Vagina (tissue), 2 donors: ENCODE data around the gene PLAU. TPM values are rescaled to one million over a fixed set of nuclear protein-coding genes. Genes with fewer than 3 reads are reported as not detected.
"Not testable (repeated sequence)": the region's sequence is repeated elsewhere in the genome, so short reads cannot be mapped to it uniquely, and the experiment has no call there.

ENCODE experiments used
- DNase-seq, 2 donors: peaks; one replicate each; pipeline ENCODE4 v3.0.0-alpha.2; 2017; ENCODE audit errors: extremely low spot score in 2 of 2
- H3K27ac ChIP-seq: fragments of 200-600 bp; sonication (generic); one replicate; pipeline ENCODE4 v1.5.1; 2019
- H3K27me3 ChIP-seq: fragments of 200-600 bp; sonication (generic); one replicate; pipeline ENCODE4 v1.5.1; 2019
- H3K36me3 ChIP-seq, 2 donors: fragments of 200-600 bp; sonication (generic); one replicate each; pipeline ENCODE4 v1.5.1; 2017 to 2019
- H3K4me1 ChIP-seq: fragments of 200-600 bp; sonication (generic); one replicate; pipeline ENCODE4 v1.5.1; 2019
- H3K4me3 ChIP-seq, 2 donors: fragments of 200-600 bp; sonication (generic); 1 replicate in 1 of 2; 2 replicates in 1 of 2; pipeline ENCODE4 v1.5.1; 2016 to 2019
- H3K9me3 ChIP-seq: fragments of 200-600 bp; sonication (generic); one replicate; pipeline ENCODE4 v1.5.1; 2019
- CTCF ChIP-seq, 3 experiments: fragments of 450-650 bp in 2 of 3; fragments of 200-600 bp in 1 of 3; sonication (generic) in 1 of 3; IDR thresholded peaks; one replicate each; pipeline ENCODE4 v1.5.1; 2017 to 2019; ENCODE audit warnings: antibody characterized with exemption in 3 of 3, mild to moderate bottlenecking in 2 of 3, moderate library complexity in 2 of 3
- POLR2A ChIP-seq, 2 donors: fragments of 450-650 bp; IDR thresholded peaks; one replicate each; pipeline ENCODE4 v1.6.1; 2017; ENCODE audit warnings: antibody characterized with exemption in 2 of 2, mild to moderate bottlenecking in 2 of 2, moderate library complexity in 2 of 2
- POLR2AphosphoS5 ChIP-seq, 2 donors: sonication (generic); formaldehyde crosslinking; IDR thresholded peaks; one replicate each; pipeline ENCODE4 v1.9.0; 2017; ENCODE audit warnings: antibody characterized with exemption in 2 of 2, mild to moderate bottlenecking in 2 of 2, low read depth in 1 of 2; ENCODE audit not compliant: insufficient read depth in 1 of 2
- intact Hi-C: fragments of 100-400 bp; cut with DNase I; formaldehyde crosslinking; loops from one replicate; pipeline ENCODE4 v1.15.1; 2023
- total RNA-seq: library from RNA; depleted of rRNA; stranded (reverse); fragments of >200 nt; gene quantifications from one replicate; pipeline ENCODE4 v1.2.3, GENCODE V29; 2016

PLAU gene
- total RNA-seq, 1 donor from 2014 or later = 18.2 TPM

GRCh38 chr10:73964743-73965142 is 53.8 kb downstream of the PLAU start:
- TF ChIP-seq POLR2AphosphoS5 (IDR thresholded peaks at IDR 0.05; ENCODE audit: insufficient read depth in 1 of 2, low read depth in 1 of 2) (no peak), POLR2A (IDR thresholded peaks at IDR 0.05) (no peak), CTCF (IDR thresholded peaks at IDR 0.05) (no peak)
- intact Hi-C loops = no loop called here

GRCh38 chr10:73965267-73965889 is 54.4 kb downstream of the PLAU start:
- H3K9me3 ChIP-seq, H3K27me3 ChIP-seq, H3K36me3 ChIP-seq, H3K4me3 ChIP-seq, intact Hi-C loops: not testable (repeated sequence)
- peak in 1 of 2 donors; percentile 77 for DNase-seq
- Histone ChIP-seq H3K27ac (peak overlapping the region; percentile 93), H3K4me1 (peaks cover 27% of the 10 kb centered on the region)

More at GRCh38 chr10:73964743-73965142, 53.8 kb downstream of the PLAU start:
- Histone ChIP-seq H3K9me3 (no peaks in the 10 kb centered on the region), H3K27me3 (no peaks in the 10 kb centered on the region), H3K4me1 (peaks cover 27% of the 10 kb centered on the region), H3K36me3 (no peaks in the 10 kb centered on the region), H3K27ac (no peak overlapping the region), H3K4me3 (no peak overlapping the region)
- peak in 1 of 2 donors; percentile 29 for DNase-seq

GRCh38 chr10:73965890-73966768 is 55.2 kb downstream of the PLAU start:
- Histone ChIP-seq H3K36me3 (no peaks in the 10 kb centered on the region), H3K4me3 (no peak overlapping the region), H3K4me1 (peaks cover 27% of the 10 kb centered on the region), H3K9me3 (no peaks in the 10 kb centered on the region), H3K27ac (peak overlapping the region; percentile 93), H3K27me3 (no peaks in the 10 kb centered on the region)
- TF ChIP-seq CTCF (IDR thresholded peaks at IDR 0.05) (no peak), POLR2AphosphoS5 (IDR thresholded peaks at IDR 0.05; ENCODE audit: insufficient read depth in 1 of 2, low read depth in 1 of 2) (peak; percentile 67 to 99), POLR2A (IDR thresholded peaks at IDR 0.05) (no peak)
- intact Hi-C loops = no loop called here
- DNase-seq = peak in 1 of 2 donors; percentile 93

GRCh38 chr10:73967022-73967429 is 56.1 kb downstream of the PLAU start:
- H3K27ac ChIP-seq = peak overlapping the region; percentile 93
- H3K36me3 ChIP-seq = no peaks in the 10 kb centered on the region
- H3K4me1 ChIP-seq = peaks cover 27% of the 10 kb centered on the region
- peak in 1 of 2 donors; percentile 64 for DNase-seq
- no peak overlapping the region for H3K4me3 ChIP-seq
- intact Hi-C loops = no loop called here
- H3K27me3 ChIP-seq = no peaks in the 10 kb centered on the region
- TF ChIP-seq POLR2A (IDR thresholded peaks at IDR 0.05) = no peak
- TF ChIP-seq CTCF (IDR thresholded peaks at IDR 0.05) = no peak
- TF ChIP-seq POLR2AphosphoS5 (IDR thresholded peaks at IDR 0.05; ENCODE audit: insufficient read depth in 1 of 2, low read depth in 1 of 2) = no peak
- no peaks in the 10 kb centered on the region for H3K9me3 ChIP-seq

Other genes starting within 250 kb of the PLAU start
- 5.4 TPM for gene AGAP5, start 213.0 kb upstream of the PLAU start, total RNA-seq
- 47.9 TPM for gene SEC24C, start 166.8 kb upstream of the PLAU start, total RNA-seq
- 19.6 TPM for gene CHCHD1, start 129.1 kb upstream of the PLAU start, total RNA-seq
- gene ZSWIM8, start 125.5 kb upstream of the PLAU start, total RNA-seq = 123 TPM
- 52.8 TPM for gene NDST2, start 99.5 kb upstream of the PLAU start, total RNA-seq
- 48.9 TPM for gene CAMK2G, start 36.6 kb upstream of the PLAU start, total RNA-seq
- 74.6 TPM for gene VCL, start 87.0 kb downstream of the PLAU start, total RNA-seq
- 19.6 TPM for gene AP3M1, start 239.7 kb downstream of the PLAU start, total RNA-seq
- 46.2 TPM for gene ADK, start 240.1 kb downstream of the PLAU start, total RNA-seq